ENCODE results near the gene LANCL3. TPM values are rescaled to one million over a fixed set of nuclear protein-coding genes. Genes with fewer than 3 reads are reported as not detected.
"Not testable (repeated sequence)": the region's sequence is repeated elsewhere in the genome, so short reads cannot be mapped to it uniquely, and the experiment has no call there.

LANCL3 gene
- total RNA-seq, 1 donor from 2014 or later = 0.36 TPM

DNA sequence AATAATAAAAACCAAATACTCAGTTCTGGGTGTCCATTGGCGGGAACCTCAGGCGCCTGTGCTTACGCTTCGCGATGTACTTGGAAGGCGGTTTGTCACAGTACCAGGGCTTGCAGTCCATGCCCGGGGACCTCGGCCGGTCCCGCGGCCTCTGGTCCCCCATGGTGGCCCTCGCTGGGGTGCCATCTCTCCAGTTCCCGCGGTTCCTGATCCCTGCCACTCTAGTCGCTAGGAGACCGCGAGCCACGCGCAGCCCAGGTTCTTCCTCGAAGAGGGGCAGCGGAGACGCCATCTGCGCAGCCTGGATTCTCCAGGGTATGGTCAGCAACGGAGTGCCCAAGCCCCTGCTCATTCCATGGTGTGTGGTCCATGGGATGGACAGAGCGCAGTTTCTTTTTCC lies 26.4 kb upstream of the LANCL3 start:
- H3K27ac ChIP-seq (ENCODE audit: low read depth, low read length) = no peak overlapping the region
- H3K4me1 Mint-ChIP-seq (ENCODE audit: low read depth, unreplicated experiment) = peaks cover 6% of the 10 kb centered on the region
- H3K9me3 Mint-ChIP-seq (ENCODE audit: unreplicated experiment) = no peaks in the 10 kb centered on the region

DNA sequence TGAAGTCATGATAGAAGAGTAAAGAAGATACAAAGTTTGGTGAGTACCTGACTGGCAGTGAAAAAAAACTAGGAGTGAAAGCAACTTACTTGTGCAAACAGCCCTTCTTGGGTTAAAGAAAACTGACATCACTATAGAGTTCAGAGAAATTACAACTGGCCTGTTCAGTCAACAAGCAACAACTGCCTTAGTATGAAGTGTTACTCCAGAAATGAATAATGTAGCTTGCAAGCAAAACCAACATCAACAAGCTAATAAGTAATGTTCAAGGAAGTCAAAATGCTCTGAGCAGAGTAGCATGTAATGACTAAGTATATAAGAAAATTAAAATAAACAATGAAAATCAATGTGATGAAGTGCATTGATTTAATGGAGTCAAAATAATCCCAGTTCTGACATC lies 21.8 kb upstream of the LANCL3 start:
- H3K27me3 ChIP-seq (ENCODE audit: insufficient read depth, low read length); H3K4me2 ChIP-seq (ENCODE audit: low read length); H2AFZ ChIP-seq (ENCODE audit: low read depth, low read length); DNase-seq (ENCODE audit: low read depth); H3K36me3 ChIP-seq (ENCODE audit: insufficient read depth, low read length); H3K27me3 Mint-ChIP-seq (ENCODE audit: low read depth, unreplicated experiment); FAIRE-seq; H3K4me1 ChIP-seq (ENCODE audit: insufficient read depth, low read length); H3K27ac ChIP-seq (ENCODE audit: low read depth, low read length); H3K9ac ChIP-seq (ENCODE audit: low read length); H3K4me3 Mint-ChIP-seq (ENCODE audit: unreplicated experiment); H4K20me1 ChIP-seq (ENCODE audit: insufficient read depth, low read length); H3K9me3 Mint-ChIP-seq (ENCODE audit: unreplicated experiment); H3K4me3 ChIP-seq (ENCODE audit: insufficient read depth, low read depth, low read length); H3K4me1 Mint-ChIP-seq (ENCODE audit: low read depth, unreplicated experiment); H3K27ac Mint-ChIP-seq (ENCODE audit: unreplicated experiment); H3K36me3 Mint-ChIP-seq (ENCODE audit: low read depth, unreplicated experiment); H3K79me2 ChIP-seq (ENCODE audit: insufficient read depth, low read length); H3K9me3 ChIP-seq (ENCODE audit: insufficient read depth, low read depth, low read length): not testable (repeated sequence)

More for the DNA sequence above, 26.4 kb upstream of the LANCL3 start:
- H3K4me2 ChIP-seq (ENCODE audit: low read length) = no peak overlapping the region
- no peak for TF ChIP-seq EZH2 (IDR thresholded peaks at IDR 0.05; ENCODE audit: insufficient read depth, low read length)
- TF ChIP-seq, protein P1, sequence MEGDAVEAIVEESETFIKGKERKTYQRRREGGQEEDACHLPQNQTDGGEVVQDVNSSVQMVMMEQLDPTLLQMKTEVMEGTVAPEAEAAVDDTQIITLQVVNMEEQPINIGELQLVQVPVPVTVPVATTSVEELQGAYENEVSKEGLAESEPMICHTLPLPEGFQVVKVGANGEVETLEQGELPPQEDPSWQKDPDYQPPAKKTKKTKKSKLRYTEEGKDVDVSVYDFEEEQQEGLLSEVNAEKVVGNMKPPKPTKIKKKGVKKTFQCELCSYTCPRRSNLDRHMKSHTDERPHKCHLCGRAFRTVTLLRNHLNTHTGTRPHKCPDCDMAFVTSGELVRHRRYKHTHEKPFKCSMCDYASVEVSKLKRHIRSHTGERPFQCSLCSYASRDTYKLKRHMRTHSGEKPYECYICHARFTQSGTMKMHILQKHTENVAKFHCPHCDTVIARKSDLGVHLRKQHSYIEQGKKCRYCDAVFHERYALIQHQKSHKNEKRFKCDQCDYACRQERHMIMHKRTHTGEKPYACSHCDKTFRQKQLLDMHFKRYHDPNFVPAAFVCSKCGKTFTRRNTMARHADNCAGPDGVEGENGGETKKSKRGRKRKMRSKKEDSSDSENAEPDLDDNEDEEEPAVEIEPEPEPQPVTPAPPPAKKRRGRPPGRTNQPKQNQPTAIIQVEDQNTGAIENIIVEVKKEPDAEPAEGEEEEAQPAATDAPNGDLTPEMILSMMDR (IDR thresholded peaks at IDR 0.05; ENCODE audit: insufficient read depth, low read depth, low read length) = no peak
- no peak overlapping the region for H3K9ac ChIP-seq (ENCODE audit: low read length)
- no peaks in the 10 kb centered on the region for H3K9me3 ChIP-seq (ENCODE audit: insufficient read depth, low read depth, low read length)
- H3K4me3 ChIP-seq (ENCODE audit: insufficient read depth, low read depth, low read length) = no peak overlapping the region
- no peak overlapping the region for H3K4me3 Mint-ChIP-seq (ENCODE audit: unreplicated experiment)
- no peaks in the 10 kb centered on the region for H3K27me3 ChIP-seq (ENCODE audit: insufficient read depth, low read length)
- FAIRE-seq (no peak), DNase-seq (ENCODE audit: low read depth) (no peak)
- no peaks in the 10 kb centered on the region for H3K79me2 ChIP-seq (ENCODE audit: insufficient read depth, low read length)
- H3K36me3 ChIP-seq (ENCODE audit: insufficient read depth, low read length) = no peaks in the 10 kb centered on the region
- H2AFZ ChIP-seq (ENCODE audit: low read depth, low read length) = no peak overlapping the region
- H3K27me3 Mint-ChIP-seq (ENCODE audit: low read depth, unreplicated experiment) = no peaks in the 10 kb centered on the region
- no peaks in the 10 kb centered on the region for H3K36me3 Mint-ChIP-seq (ENCODE audit: low read depth, unreplicated experiment)
- H3K4me1 ChIP-seq (ENCODE audit: insufficient read depth, low read length) = no peaks in the 10 kb centered on the region
- H4K20me1 ChIP-seq (ENCODE audit: insufficient read depth, low read length) = no peaks in the 10 kb centered on the region
- H3K27ac Mint-ChIP-seq (ENCODE audit: unreplicated experiment) = no peak overlapping the region

DNA sequence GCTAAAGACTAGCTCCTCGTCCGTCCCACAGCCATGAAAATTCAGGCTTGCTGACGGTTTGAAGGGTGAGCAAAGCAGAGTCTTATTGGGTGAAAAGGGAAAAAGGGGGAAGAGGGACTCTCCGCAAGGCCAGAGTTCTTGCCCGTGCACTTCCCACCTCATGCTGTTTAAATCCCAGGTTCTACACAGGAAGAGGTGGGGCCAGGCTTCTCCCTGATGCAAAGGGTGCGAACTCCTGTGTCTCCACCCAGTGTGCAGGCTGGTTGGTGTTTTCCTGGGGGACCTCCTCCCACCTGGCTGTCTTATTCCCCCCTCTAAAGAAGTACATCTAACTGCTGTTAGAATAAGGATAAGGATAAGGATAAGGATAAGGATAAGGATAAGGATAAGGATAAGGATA lies 18.0 kb upstream of the LANCL3 start:
- no peak overlapping the region for H3K9ac ChIP-seq (ENCODE audit: low read length)
- H3K27ac ChIP-seq (ENCODE audit: low read depth, low read length) = no peak overlapping the region
- Mint-ChIP-seq H3K9me3 (ENCODE audit: unreplicated experiment) (no peaks in the 10 kb centered on the region), H3K36me3 (ENCODE audit: low read depth, unreplicated experiment) (no peaks in the 10 kb centered on the region), H3K4me3 (ENCODE audit: unreplicated experiment) (no peak overlapping the region), H3K27me3 (ENCODE audit: low read depth, unreplicated experiment) (no peaks in the 10 kb centered on the region), H3K4me1 (ENCODE audit: low read depth, unreplicated experiment) (peaks cover 2% of the 10 kb centered on the region), H3K27ac (ENCODE audit: unreplicated experiment) (no peak overlapping the region)
- H3K9me3 ChIP-seq (ENCODE audit: insufficient read depth, low read depth, low read length) = no peaks in the 10 kb centered on the region
- no peaks in the 10 kb centered on the region for H3K4me1 ChIP-seq (ENCODE audit: insufficient read depth, low read length)
- no peaks in the 10 kb centered on the region for H3K79me2 ChIP-seq (ENCODE audit: insufficient read depth, low read length)
- DNase-seq (ENCODE audit: low read depth) (no peak), FAIRE-seq (no peak)
- no peaks in the 10 kb centered on the region for H3K27me3 ChIP-seq (ENCODE audit: insufficient read depth, low read length)
- no peak for TF ChIP-seq EZH2 (IDR thresholded peaks at IDR 0.05; ENCODE audit: insufficient read depth, low read length)
- TF ChIP-seq, protein P1 (IDR thresholded peaks at IDR 0.05; ENCODE audit: insufficient read depth, low read depth, low read length) = no peak
- H3K4me2 ChIP-seq (ENCODE audit: low read length) = no peak overlapping the region
- no peaks in the 10 kb centered on the region for H3K36me3 ChIP-seq (ENCODE audit: insufficient read depth, low read length)
- no peak overlapping the region for H3K4me3 ChIP-seq (ENCODE audit: insufficient read depth, low read depth, low read length)
- H4K20me1 ChIP-seq (ENCODE audit: insufficient read depth, low read length) = no peaks in the 10 kb centered on the region
- H2AFZ ChIP-seq (ENCODE audit: low read depth, low read length) = no peak overlapping the region

DNA sequence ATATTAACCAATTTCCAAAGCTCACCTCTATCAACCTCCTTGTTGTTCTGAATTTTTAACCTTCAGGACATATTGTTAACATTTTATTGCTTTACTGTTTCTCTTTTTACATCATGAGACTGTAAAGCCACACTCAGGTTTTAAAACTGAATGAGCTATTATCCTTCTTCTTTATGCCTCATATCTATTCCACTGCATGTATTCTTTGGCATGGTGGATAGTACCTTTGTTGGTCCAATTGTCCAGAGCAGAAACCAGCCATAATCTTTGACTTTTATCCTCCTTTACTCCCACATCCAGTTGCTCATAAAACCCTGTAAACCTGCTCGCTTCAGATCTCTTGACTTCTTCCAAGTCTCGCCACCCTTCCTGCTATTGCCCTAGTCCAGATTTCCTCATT lies 6.2 kb upstream of the LANCL3 start:
- H3K27me3 Mint-ChIP-seq (ENCODE audit: low read depth, unreplicated experiment); H3K4me1 Mint-ChIP-seq (ENCODE audit: low read depth, unreplicated experiment); H3K9me3 ChIP-seq (ENCODE audit: insufficient read depth, low read depth, low read length); H3K36me3 ChIP-seq (ENCODE audit: insufficient read depth, low read length); H3K4me2 ChIP-seq (ENCODE audit: low read length); H3K79me2 ChIP-seq (ENCODE audit: insufficient read depth, low read length); H3K27me3 ChIP-seq (ENCODE audit: insufficient read depth, low read length); H4K20me1 ChIP-seq (ENCODE audit: insufficient read depth, low read length); H3K27ac ChIP-seq (ENCODE audit: low read depth, low read length); H3K4me3 ChIP-seq (ENCODE audit: insufficient read depth, low read depth, low read length); H3K9ac ChIP-seq (ENCODE audit: low read length); H3K36me3 Mint-ChIP-seq (ENCODE audit: low read depth, unreplicated experiment); H2AFZ ChIP-seq (ENCODE audit: low read depth, low read length); H3K4me1 ChIP-seq (ENCODE audit: insufficient read depth, low read length); H3K4me3 Mint-ChIP-seq (ENCODE audit: unreplicated experiment); H3K27ac Mint-ChIP-seq (ENCODE audit: unreplicated experiment); DNase-seq (ENCODE audit: low read depth); H3K9me3 Mint-ChIP-seq (ENCODE audit: unreplicated experiment): not testable (repeated sequence)
- FAIRE-seq = peak; percentile 71

DNA sequence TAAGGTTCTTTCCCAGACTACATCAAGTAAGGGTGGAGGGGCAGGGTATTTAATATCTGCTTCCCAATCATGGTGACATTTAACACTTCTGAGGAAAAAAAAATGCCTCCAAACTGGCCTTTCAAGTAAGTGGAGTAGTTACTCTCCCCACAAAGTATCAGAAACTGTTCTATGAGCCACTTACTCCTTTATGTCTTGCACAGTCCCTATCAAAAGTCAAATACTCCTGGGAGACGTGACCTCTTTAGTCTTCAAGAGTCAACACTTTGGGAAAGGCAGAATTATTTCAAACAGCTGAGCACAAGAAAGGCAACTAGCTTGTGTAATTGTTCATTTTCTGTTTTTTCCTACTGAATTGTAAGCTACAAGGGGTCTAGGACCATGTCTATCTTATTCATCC lies 1.1 kb upstream of the LANCL3 start:
- not testable (repeated sequence) for H3K36me3 Mint-ChIP-seq (ENCODE audit: low read depth, unreplicated experiment); H3K4me1 Mint-ChIP-seq (ENCODE audit: low read depth, unreplicated experiment); H3K9me3 ChIP-seq (ENCODE audit: insufficient read depth, low read depth, low read length); H3K4me2 ChIP-seq (ENCODE audit: low read length); H3K27me3 Mint-ChIP-seq (ENCODE audit: low read depth, unreplicated experiment); H3K79me2 ChIP-seq (ENCODE audit: insufficient read depth, low read length); FAIRE-seq; H3K4me3 ChIP-seq (ENCODE audit: insufficient read depth, low read depth, low read length); H3K4me1 ChIP-seq (ENCODE audit: insufficient read depth, low read length); H3K27ac Mint-ChIP-seq (ENCODE audit: unreplicated experiment); H2AFZ ChIP-seq (ENCODE audit: low read depth, low read length); H3K27ac ChIP-seq (ENCODE audit: low read depth, low read length); H4K20me1 ChIP-seq (ENCODE audit: insufficient read depth, low read length); H3K36me3 ChIP-seq (ENCODE audit: insufficient read depth, low read length); DNase-seq (ENCODE audit: low read depth); H3K9ac ChIP-seq (ENCODE audit: low read length); H3K9me3 Mint-ChIP-seq (ENCODE audit: unreplicated experiment); H3K4me3 Mint-ChIP-seq (ENCODE audit: unreplicated experiment); H3K27me3 ChIP-seq (ENCODE audit: insufficient read depth, low read length)
